Measurements from ENCODE around the gene DGKQ.
A peak's percentile ranks its signal among the peaks of the same experiment; 100 is the strongest.

The DGKQ gene

DNA sequence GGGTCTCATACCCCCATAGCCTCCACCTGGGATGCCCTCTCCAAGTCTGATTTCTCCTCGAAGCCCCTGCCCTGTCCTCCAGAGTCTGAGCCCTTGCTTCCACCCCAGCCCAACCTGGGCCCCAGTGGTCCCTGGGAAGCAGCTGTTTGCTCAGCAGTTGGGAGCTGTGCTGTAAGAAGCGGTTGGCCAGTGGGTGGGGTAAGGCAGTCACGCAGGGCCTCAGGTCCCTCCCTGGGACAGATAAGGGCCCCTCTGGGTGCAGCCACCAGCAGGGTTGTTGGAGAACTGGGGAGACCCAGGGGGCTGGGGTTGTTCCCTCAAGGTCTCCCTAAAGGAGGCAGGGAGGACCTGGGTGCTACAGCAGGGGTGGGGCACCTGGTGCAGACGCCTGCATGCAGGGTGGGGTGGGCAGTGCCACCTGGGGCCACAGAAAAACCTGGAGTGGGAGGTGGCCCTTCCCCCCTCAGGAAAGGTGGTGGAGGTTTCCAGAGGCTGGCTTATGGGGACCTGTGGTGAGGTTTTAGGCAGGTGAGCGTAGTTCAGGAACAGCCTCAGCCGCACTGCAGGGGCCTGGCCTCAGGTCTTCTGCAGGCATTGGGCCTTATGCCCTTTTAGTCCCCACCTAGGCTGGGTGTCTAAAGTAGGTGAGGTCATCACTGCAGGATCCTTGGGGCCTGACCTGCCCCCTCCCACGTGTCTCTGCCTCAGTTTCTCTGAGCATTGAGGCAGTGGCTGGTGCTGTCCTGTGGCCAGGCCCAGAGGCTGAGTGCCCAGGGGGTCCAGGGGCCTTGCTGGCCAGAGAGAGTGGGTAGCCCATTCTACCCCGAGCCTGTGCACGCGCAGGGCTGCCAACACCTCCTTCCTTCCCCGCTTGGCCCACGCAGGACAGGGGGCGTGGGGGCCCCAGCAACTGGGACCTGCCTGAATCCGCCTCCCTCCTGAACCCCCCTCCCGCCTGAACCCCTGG, 22.9 kb upstream of the DGKQ start:
- DNase-seq (ENCODE audit: extremely low read depth in 1 of 2, low read depth in 1 of 2): no peak

DNA sequence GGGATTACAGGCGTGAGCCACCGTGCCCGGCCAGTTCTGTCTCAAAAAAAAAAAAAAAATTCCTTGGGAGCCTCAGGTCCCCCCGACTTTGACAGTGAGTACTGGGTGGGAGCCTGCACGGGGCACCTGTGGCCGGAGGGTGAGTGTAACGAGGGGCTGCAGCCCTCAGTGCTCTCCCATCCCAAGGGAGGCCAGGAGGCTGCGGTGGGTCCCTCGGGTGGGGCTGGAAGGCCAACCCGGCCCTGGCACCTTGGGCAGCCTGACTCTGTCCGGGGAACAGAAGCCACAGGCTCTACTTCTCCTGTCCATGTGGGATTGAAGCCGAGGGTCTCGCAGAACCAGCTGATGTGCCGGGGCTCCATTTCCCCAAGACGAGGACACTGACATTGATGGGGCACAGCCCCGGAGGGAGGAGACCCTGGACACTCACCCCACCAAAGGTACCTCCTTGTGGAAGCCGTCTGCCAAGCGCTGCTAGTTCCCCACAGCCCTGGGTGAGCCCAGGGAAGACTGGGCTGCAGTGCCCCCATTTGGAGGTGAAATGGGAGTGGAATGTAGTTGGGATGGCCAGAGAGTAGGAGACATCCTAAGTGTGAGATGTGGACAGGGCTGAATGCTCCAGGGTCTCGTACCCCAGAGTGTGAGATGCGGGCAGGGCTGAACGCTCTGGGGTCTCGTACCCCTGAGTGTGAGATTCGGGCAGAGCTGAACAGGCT, 22.1 kb upstream of the DGKQ start:
- DNase-seq (ENCODE audit: extremely low read depth in 1 of 2, low read depth in 1 of 2): no peak

DNA sequence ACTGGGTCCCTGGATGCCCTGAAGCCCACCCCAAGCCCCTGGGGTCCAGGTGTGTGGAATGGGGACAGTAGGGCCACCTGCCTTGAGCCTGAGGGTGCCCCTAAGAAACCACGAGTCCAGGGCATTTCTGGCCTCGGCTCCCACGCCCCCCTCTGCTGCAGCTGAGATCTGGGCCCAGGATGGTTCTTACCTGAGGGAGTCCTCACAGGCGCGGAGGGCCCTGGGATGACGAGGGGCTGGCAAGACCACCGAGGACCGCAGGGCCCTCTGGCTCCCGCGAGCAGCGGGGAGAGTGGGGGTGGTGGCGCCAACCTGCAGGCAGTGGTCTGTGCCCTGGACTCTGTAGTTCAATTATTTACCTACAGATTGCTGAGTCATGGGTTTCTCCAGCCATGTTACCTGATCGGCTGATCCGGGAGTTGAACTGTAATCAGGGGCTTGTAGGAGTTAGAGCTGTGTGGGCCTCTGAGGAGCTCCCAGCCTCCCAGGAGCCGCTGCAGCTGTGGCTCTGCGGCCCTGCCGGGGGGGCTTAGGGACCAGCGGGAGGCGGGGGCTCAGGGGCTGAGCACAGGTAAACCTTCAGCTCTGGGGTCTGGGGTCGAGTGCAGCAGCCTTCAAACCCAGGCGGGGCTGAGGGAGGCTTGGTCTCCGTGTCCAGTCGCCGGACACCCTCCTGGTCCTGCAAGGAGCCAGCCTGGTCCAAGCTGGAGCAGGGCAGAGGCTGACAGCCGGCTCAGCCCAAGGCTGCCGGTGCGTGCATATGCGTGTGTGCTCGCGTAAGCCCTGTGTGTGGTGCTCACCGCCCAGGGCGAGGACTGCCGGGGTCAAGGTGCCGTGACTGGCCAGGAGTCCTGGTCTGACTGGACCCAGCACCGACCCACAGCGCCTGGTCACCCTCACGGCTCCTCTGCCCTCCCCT, 20.0 kb upstream of the DGKQ start, which contains the start of gene SLC26A1:
Gene SLC26A1, minus strand, starts transcription at position 294 of the 919 bp plus-strand sequence. CDS start 1,701 bp downstream, outside the sequence.
- no peak for DNase-seq (ENCODE audit: extremely low read depth in 1 of 2, low read depth in 1 of 2)

DNA sequence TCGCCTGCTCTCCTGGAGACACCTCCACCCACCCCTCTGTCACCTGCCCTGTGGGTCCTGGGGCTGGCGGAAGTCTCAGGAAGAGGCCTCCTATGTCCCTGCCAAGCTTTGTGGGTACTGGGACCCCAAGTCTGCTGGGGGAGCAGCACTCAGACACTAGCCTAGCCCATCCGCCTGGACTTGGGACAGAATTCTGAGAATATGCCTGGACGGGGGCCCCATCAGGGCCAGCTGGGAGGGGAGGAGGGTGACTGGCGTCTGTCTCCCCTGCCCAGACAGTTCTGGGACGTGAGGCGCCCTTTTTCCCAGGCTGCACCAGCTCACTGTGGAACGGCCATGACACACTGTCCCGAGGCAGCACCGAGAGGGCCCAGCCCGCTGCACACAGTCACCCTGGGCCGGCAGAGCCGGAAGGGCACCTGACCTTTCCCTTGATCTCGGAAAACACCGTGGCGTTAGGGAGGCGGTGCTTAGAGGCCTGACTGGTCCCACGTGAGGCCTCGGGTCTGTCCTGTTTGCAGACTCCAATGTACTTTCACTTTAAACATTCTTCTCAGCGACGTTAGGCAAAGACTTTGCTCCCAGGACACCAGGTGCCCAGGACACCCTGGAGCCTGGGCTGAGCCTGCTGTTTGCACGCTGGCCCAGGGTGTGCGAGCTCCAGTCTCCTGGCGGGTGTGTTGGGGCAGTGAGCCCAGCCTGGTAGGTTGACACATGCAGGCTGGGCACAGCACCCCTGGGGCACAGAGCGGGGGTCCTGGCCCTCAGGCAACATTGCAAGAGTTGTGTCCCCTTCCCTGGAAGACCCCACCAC, 19.1 kb upstream of the DGKQ start:
- no peak for DNase-seq (ENCODE audit: extremely low read depth in 1 of 2, low read depth in 1 of 2)

DNA sequence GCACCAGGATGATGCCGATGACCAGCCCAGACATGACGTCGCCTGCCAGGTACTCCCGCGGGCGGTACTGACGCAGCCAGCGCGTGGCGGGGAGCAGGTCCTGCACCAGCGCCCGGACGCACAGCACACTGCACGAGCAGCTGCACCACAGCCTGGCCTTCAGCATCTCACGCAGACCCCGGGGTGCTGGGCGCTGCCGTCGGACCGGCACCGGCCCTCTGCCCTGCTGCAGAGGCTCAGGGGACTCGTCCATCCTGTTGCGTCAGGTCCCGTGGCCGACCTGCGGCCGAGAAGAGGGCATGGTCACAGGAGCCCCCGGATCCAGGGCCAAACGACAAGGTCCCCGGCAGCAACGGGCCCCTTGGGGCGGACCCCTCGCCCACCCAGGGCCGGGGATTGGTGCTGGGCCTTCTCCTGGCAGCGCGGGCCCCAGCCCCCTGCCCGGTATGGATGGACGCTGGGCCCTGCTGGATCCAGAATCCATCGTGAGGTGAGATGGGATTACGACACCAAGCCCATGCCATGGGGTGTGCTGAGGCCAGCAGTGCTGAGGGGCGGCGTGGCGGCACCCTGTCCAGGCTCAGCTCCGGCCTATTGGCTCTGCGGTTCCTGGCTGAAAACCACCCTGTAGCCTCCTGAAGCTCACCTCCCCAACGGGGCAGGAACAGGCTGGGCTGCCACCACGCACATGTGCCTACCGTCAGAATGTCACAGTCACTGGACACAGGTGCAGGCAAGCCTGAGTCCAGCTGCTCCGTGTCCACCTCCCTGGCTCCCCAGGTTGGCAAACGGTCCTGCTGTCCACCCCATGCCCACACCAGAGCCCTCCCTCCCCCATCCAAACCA, 18.3 kb upstream of the DGKQ start:
- no peak for DNase-seq (ENCODE audit: extremely low read depth in 1 of 2, low read depth in 1 of 2)

DNA sequence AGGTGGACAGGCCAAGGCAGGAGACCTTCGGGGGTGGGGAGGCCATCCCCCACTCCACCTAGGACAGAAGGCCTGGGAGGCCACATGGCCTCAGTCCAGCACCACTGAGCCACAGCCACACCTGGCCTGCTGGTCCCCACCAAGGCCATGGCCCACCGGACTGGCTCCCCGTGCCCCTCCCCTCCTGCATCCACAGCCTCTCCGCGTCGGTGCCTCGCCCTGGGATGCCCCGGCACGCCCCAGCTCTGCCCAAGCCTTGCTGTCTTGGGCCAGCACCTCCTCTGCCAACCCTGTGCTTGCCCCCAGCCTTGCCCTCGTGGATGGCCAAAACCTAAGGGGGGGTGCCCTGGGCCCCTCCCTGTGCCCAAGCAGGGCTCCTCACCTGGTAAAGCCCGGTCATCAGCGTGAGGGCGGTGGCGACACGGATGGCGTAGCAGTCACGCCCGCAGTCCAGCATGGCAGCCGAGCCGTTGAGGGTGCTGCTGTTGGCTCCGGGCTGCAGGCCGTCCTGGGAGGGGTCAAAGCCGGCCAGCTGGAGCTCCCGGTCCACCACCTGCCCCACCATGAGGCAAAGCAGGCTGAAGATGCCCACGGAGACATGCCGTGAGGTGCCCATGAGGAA, 17.5 kb upstream of the DGKQ start:
- DNase-seq (ENCODE audit: extremely low read depth in 1 of 2, low read depth in 1 of 2): no peak

DNA sequence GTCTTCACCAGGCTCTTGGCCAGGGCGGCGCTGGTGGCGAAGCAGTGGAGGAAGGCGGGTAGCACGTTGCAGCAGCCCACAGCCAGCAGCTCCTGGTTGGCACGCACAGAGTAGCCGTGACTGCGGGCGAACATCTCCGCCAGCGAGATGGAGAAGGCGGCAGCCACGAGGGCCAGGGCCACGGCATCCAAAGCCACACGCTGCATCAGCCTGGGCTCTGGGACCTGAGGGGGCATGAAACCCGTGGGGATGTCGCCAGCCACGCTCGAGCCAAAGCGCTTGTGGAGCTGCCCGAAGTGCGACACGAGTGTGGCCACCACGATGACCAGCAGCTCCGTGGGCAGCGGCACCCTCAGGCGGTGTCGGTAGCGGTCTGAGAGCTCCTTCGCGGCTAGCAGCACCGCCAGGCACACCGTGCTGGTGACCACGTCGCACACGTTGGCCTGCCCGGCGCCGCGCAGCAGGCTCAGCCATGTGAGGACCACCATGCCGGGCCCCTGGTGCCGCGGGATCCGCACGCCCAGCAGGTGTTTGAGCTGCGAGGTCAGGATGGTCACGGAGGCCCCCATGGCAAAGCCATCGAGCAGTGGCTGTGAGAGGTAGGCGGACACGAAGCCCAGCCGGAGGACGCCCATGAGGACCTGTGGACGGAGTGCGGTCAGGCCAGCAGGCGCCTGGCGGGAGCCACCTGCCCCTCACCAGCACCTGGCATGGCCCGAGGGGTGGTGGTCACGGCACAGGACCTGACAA, 16.5 kb upstream of the DGKQ start:
- DNase-seq (ENCODE audit: extremely low read depth in 1 of 2, low read depth in 1 of 2): no peak

DNA sequence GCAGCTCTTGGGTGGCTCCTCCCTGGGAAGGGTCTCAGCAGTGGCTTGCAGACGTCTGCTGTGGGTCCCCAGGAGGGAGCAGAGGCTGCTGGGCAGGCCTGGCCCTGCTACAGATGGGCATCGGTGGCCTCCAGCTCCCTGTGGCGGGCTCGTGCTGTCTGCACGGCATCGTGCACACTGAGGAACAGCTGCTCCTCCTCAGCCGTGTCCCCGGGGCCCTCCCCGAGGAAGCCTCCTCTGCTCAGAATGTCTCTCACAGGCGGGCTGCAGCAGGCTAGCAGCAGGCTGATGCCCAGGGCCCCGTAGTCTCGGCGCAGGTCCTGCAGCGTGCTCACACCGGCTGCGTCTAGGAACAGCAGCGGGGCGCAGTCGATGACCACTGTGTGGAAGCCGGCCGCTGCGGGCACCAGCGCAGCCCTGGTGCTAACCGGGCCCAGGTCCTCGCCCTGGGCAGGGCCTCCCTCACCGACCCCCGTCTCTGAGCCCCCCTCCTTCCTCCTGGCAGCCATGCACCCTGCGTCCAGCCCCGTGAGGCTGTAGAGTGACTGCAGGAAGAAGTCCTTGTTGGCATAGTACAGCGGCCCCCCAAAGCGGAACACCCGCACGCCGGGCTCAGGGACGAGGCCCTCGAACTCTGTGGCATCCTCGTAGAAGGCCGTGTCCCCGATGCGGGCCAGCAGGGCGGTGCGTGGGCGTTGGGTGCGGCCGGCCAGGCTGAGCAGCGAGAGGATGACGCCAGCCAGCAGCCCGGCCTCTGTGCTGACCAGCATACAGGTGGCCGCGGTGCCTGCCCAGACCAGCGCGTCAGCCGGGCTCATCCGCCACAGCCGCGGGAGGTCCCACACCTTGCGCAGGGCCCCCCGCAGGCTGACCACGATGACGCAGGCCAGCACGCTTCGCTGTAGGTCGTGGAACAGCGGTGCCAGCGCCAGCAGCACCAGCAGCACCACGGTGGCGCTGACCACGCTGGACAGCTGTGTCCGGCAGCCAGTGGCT, 15.7 kb upstream of the DGKQ start:
- DNase-seq (ENCODE audit: extremely low read depth in 1 of 2, low read depth in 1 of 2): no peak

DNA sequence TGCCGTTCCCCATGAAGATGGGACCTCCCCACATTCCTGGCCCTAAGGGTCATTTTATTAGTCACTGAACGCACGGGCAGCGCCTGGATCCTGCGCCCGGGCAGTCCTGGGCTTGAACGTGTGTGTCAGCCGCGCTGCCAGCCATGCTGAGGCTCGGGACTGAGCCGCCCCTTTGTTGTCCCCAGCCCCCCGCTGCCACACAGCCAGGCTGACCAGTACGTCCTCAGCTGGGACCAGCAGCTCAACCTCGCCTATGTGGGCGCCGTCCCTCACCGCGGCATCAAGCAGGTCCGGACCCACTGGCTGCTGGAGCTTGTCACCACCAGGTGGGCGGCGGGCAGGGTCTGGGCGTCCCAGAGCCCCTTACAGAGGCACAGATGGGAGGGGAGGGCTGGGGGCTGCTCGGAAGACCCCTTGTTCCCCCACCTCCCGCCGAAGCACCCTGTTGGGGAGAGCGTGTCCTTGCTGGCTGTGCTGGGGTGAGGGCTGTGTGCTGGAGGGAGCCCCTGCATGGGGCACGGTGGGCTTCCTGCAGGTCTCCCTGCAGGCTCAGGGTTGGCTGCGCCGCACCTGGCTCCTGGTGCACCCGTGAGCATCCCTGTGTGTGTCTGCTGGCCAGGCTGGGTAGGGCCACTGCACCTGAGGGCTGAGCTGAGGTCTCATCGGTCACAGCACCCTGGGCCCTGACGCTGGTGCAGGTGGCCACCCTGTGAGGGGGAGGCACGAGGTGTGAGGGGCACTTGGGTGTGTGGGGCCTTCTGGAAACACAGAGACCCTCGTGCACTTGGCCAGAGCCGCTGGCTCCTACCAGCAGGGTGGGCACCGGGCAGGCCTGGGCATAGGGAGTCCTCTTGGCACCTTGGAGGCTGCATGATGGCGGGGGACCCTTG, 14.5 kb upstream of the DGKQ start:
- no peak for DNase-seq (ENCODE audit: extremely low read depth in 1 of 2, low read depth in 1 of 2)

DNA sequence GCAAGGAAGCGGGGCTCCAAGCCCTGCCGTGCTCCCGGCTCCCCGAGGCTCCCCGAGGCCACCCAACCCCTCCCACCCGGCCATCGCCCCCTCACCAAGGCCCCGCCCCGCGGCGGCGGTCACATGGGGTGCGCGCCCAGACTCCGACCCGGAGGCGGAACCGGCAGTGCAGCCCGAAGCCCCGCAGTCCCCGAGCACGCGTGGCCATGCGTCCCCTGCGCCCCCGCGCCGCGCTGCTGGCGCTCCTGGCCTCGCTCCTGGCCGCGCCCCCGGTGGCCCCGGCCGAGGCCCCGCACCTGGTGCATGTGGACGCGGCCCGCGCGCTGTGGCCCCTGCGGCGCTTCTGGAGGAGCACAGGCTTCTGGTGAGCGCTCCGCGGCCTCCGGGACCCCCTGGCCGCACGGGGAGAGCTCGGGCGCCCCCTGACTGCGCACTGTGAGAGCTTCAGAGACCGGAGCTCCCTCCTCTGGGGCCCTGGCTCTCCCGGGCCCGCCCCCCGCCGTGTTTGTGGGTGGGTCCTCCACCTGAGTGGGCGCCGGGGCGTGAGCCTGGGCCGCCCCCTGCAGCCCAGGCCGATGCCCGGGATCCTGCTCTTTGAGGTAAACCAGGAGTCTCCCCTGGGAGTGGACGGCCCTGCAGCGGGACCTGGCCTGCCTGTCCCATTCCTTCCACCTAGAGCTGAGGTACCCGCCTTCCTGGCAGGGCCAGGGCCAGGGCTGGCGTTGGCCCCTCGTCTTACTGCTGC, 13.7 kb upstream of the DGKQ start, which contains the start of gene IDUA:
Gene IDUA, plus strand, starts transcription at position 166 of the 745 bp plus-strand sequence. Its CDS starts 41 bp downstream, at position 207.
- peak; percentile 61 to 82 for DNase-seq (ENCODE audit: extremely low read depth in 1 of 2, low read depth in 1 of 2)

DNA sequence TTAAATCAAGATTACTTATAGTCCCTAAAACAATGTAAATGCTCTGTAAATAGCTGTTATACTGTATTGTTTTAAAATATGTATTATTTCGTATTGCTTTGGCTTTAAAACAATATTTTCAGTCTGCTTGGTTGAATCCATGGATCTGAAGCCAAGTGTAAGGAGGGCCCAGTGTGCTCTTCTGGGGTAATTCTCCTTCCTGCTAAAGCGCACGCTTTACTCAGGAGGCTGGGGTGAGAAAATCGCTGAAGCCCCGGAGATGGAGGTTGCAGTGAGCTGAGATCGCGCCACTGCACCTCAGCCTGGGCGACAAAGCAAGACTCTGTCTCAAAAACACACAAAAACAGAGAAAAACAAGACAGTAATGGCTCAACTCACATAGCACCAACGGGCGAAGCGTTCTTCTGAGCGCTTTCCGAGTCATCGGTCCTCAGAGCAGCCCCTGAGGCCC, 13.1 kb upstream of the DGKQ start:
- no peak for DNase-seq (ENCODE audit: extremely low read depth in 1 of 2, low read depth in 1 of 2)

DNA sequence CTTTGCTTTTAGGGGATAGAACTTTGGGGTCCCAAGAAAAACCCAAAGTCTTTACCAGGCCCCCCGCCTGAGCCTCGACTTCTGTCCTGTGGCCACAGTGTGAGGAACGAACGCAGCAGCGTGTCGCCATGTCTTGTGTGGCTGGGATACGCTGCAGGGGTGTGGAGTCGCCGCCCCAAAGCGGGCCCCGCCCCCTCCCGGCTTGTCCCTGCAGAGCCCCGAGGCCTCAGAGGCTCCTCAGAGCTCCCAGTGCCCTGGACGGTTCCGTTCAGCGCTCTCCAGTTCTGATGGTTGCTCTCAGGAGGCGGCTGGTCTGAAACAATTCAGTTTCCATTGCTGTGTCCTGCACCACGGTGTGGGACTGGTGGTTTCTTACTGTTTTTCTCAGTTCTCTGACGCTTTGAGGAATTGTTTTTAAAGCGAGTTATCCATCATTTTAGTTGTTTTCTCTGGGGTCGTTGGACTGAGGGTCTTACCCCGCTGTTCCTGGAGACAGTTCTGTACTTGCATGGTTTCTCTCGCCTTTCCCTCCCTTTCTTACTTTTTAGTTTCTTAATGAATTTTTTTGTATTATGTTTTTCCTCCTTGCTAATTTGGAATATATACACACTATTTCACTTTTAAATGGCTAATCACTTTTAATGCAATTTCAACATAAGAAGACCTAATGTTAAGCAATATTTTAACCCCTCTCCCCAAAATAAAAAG, 11.9 kb upstream of the DGKQ start:
- DNase-seq (ENCODE audit: extremely low read depth in 1 of 2, low read depth in 1 of 2): peak in 1 of 2 donors; percentile 57

DNA sequence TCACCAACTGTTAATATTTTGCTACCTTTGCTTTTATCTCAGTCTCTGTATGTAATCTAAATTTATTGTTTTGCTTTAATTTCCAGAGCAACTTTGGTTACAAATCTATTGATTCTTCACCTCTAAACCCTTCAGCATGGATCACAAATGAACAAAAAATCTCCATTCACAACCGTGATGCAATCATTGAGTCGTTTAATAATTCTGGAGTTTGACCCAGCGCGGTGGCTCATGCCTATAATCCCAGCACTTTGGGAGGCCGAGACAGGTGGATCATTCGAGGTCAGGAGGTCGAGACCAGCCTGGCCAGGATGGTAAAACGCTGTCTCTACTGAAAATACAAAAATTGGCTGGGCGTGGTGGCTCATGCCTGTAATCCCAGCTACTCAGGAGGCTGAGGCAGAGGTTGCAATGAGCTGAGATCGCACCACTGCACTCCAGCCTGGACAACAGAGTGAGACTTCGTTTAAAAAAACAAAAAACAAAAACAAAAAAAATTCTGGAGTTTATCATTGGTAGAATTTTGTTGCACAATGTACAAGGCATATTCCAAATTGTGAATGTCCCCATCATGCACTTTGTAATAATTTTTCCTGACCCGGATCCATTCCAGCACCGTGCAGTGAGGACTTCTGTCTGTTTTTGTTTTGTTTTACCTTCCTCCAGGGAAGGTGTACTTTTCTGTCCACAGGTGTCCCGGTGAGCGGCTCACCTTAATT, 11.1 kb upstream of the DGKQ start:
- DNase-seq (ENCODE audit: extremely low read depth in 1 of 2, low read depth in 1 of 2): no peak

DNA sequence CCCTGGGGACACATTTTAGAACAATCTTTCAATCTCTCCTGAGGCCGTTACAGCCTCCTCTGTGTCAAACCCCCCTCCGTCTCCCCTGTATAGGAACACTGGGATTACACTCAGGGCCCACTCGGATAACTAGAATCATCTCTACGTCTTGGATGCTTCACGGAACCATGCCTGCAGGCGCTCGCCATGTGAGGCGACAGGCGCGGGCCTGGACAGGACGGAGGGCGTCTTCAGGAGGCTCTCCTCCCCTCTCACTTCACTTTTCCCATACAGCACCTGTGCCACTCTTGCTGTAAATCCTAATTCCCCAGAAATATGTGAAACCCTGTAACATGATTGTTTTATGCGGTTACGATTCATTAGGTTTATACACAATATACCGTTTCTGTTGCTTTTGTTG, 9.4 kb upstream of the DGKQ start:
- DNase-seq (ENCODE audit: extremely low read depth in 1 of 2, low read depth in 1 of 2): no peak

All from activated CD8-positive, alpha-beta memory T cell treated with anti-CD3 and anti-CD28 coated beads for 1 hour (primary cell).